Calu3 (cell line): Measurements from ENCODE around the gene PSMD5. TPM values are rescaled to one million over a fixed set of nuclear protein-coding genes. Genes with fewer than 3 reads are reported as not detected.

Source experiments
- BruUV-seq: library from RNA; stranded (reverse); fragments of 400-500 nt; replicated peaks from 2 replicates; lab custom pipeline; 2021; lab: Mats Ljungman, UMichigan
- CTCF ChIA-PET: fragments of 300-600 bp; sonication (Branson Sonifier 250); formaldehyde crosslinking; loops from one replicate; lab custom pipeline; 2022; ENCODE audit warnings: antibody characterized with exemption; lab: Charles Lee
- DNase-seq: peaks from one replicate; pipeline ENCODE4 v3.0.0; 2022
- H3K27ac Mint-ChIP-seq: one replicate; pipeline ENCODE4 v1.8.0; 2022; ENCODE audit warnings: mixed read lengths; ENCODE audit not compliant: unreplicated experiment
- H3K27me3 Mint-ChIP-seq: one replicate; pipeline ENCODE4 v1.8.0; 2022; ENCODE audit warnings: mixed read lengths; ENCODE audit not compliant: unreplicated experiment
- H3K36me3 Mint-ChIP-seq: one replicate; pipeline ENCODE4 v1.8.0; 2022; ENCODE audit warnings: mild to moderate bottlenecking, moderate library complexity, mixed read lengths; ENCODE audit not compliant: insufficient read depth, unreplicated experiment
- H3K4me1 Mint-ChIP-seq: one replicate; pipeline ENCODE4 v1.8.0; 2022; ENCODE audit warnings: mild to moderate bottlenecking, low read depth, mixed read lengths; ENCODE audit not compliant: unreplicated experiment
- H3K4me3 Mint-ChIP-seq: one replicate; pipeline ENCODE4 v1.8.0; 2022; ENCODE audit warnings: mild to moderate bottlenecking, low read depth, moderate library complexity, mixed read lengths; ENCODE audit not compliant: unreplicated experiment
- H3K9me3 Mint-ChIP-seq: one replicate; pipeline ENCODE4 v1.8.0; 2022; ENCODE audit warnings: low read depth, mixed read lengths; ENCODE audit not compliant: unreplicated experiment
- CTCF ChIP-seq: fragments of 200-600 bp; IDR thresholded peaks from one replicate; pipeline ENCODE4 v1.8.0; 2022; ENCODE audit warnings: antibody characterized with exemption; ENCODE audit not compliant: unreplicated experiment
- intact Hi-C: fragments of 100-400 bp; cut with micrococcal nuclease; formaldehyde crosslinking; loops from one replicate; pipeline ENCODE4 v1.10.0; 2022; ENCODE audit not compliant: unreplicated experiment
- total RNA-seq: library from RNA; stranded (reverse); gene quantifications from 2 replicates; pipeline ENCODE4 v1.2.3, GENCODE V29; 2022

Gene PSMD5
- total RNA-seq, 1 experiment from 2014 or later = 34.0 TPM

DNA sequence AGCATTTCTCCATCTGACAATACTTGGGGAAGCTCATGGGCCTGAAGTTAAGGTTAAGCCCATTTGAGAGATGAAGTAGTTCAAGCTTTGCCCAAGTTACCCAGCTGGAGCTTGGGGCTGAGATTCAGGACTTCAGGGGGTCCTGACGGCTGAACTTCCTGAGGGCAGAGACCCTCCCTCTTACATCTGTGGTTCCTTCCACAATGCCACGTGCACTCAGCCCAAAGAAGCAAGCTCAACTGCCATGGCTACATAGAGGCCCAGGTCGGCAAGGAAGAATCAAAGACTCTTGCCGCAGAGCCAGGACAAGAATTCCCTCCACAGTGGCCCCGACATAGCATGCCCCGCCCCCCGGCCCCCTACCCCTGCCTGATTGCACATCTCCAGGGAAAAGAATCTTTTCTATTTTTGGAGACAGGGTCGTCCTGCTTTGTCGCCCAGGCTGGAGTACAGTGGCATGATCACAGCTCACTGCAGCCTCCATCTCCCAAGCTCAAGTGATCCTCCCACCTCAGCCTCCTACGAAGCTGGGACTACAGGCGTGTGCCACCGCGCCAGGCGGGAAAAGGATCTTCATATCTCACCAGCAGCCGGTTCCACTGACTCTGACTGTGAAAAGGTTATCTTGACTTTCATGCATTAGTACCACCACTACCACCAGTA is 25.1 kb upstream of the PSMD5 start:
- no peak for DNase-seq
- CTCF ChIA-PET = interaction anchor here (0.8 kb wide), 1 partner anchor 348 kb away, joined by 3 read pairs; no protein-coding TSS in a partner anchor
- BruUV-seq = no TSS peak
- H3K27ac Mint-ChIP-seq = no peak overlapping the region
- intact Hi-C loops = no loop called here
- no peaks in the 10 kb centered on the region for H3K4me1 Mint-ChIP-seq
- H3K9me3 Mint-ChIP-seq = no peaks in the 10 kb centered on the region
- no peak for TF ChIP-seq CTCF
- no peaks in the 10 kb centered on the region for H3K27me3 Mint-ChIP-seq
- no peak overlapping the region for H3K4me3 Mint-ChIP-seq
- peaks cover 16% of the 10 kb centered on the region for H3K36me3 Mint-ChIP-seq

DNA sequence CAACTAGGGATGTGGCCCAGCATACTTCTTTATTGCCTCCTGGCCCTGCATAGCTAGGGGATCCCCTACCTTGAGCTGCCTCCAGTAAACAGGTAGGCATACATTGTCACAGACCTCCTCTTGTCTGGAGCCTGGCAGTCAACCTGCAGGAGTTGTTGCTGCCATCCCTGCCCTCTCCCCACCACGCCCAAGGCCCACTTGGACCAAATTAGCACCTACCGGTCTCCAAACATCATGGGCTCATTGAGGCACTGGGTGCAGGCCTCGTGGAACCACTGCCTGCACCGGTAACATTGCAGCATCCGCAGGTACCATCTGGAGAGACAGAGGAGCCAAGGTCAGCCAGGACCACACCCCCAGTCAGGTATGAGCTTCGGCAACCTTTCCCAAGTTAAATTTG is 23.9 kb upstream of the PSMD5 start:
- H3K4me1 Mint-ChIP-seq = no peaks in the 10 kb centered on the region
- H3K4me3 Mint-ChIP-seq = no peak overlapping the region
- BruUV-seq = no TSS peak
- H3K27me3 Mint-ChIP-seq = no peaks in the 10 kb centered on the region
- no peaks in the 10 kb centered on the region for H3K9me3 Mint-ChIP-seq
- no peak for DNase-seq
- H3K27ac Mint-ChIP-seq = no peak overlapping the region
- CTCF ChIA-PET = no interaction called here
- TF ChIP-seq CTCF = no peak
- peaks cover 6% of the 10 kb centered on the region for H3K36me3 Mint-ChIP-seq
- intact Hi-C loops = no loop called here

- DNase-seq = no peak
- Mint-ChIP-seq H3K4me1 (no peaks in the 10 kb centered on the region), H3K27me3 (no peaks in the 10 kb centered on the region), H3K9me3 (no peaks in the 10 kb centered on the region), H3K27ac (no peak overlapping the region), H3K36me3 (peaks cover 6% of the 10 kb centered on the region), H3K4me3 (no peak overlapping the region)
- CTCF ChIA-PET = no interaction called here
- intact Hi-C loops = no loop called here
- BruUV-seq = no TSS peak
- TF ChIP-seq CTCF = no peak
Measured at GRCh38 chr9:120865809-120866208, 23.1 kb upstream of the PSMD5 start.

GRCh38 chr9:120865176-120865575 is 22.5 kb upstream of the PSMD5 start:
- BruUV-seq = no TSS peak
- H3K27ac Mint-ChIP-seq = no peak overlapping the region
- CTCF ChIA-PET = no interaction called here
- no peaks in the 10 kb centered on the region for H3K4me1 Mint-ChIP-seq
- H3K9me3 Mint-ChIP-seq = no peaks in the 10 kb centered on the region
- no peak for DNase-seq
- no peak overlapping the region for H3K4me3 Mint-ChIP-seq
- intact Hi-C loops = no loop called here
- no peaks in the 10 kb centered on the region for H3K27me3 Mint-ChIP-seq
- peaks cover 6% of the 10 kb centered on the region for H3K36me3 Mint-ChIP-seq
- no peak for TF ChIP-seq CTCF
